Measurements from ENCODE around the gene ALK. TPM values are rescaled to one million over a fixed set of nuclear protein-coding genes. Genes with fewer than 3 reads are reported as not detected.

The ALK gene
- total RNA-seq, 1 donor from 2014 or later, result not detected

DNA sequence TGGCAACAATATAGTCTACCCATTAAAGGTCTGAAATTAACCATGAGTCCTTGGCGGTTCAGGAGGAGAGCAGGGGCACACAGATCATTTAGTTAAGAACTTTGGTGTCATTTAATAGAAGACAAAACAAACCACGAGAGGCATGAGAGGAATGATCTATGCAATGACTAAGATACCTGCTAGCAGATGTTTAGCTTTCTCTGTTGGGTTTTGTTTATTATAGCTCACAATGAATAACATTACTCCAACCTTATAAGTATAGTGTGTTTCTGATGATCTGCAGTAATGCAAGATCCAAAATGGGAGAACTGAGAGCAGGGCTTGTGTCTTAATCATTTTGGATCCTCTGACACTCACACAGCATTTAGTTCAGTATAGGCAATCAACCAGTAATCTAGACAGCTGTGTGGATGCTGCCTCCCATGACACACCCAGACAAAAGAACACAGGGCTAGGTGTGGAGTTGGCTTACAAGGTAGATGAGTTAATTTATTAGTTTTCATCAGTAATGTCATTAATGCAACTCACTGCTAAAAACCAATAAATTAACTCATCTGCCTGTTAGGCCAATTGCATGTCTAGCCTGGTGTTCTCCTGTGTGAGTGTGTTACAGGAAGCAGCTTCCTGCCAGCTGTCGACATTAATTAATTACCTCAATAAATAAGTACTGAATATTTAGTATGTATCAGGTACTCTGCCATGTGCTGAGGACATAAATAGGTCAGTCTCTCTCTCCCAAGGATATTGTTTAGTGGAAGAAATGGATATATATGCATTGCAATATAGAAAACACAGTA, 713.8 kb downstream of the ALK start:
- TF ChIP-seq, protein P1, sequence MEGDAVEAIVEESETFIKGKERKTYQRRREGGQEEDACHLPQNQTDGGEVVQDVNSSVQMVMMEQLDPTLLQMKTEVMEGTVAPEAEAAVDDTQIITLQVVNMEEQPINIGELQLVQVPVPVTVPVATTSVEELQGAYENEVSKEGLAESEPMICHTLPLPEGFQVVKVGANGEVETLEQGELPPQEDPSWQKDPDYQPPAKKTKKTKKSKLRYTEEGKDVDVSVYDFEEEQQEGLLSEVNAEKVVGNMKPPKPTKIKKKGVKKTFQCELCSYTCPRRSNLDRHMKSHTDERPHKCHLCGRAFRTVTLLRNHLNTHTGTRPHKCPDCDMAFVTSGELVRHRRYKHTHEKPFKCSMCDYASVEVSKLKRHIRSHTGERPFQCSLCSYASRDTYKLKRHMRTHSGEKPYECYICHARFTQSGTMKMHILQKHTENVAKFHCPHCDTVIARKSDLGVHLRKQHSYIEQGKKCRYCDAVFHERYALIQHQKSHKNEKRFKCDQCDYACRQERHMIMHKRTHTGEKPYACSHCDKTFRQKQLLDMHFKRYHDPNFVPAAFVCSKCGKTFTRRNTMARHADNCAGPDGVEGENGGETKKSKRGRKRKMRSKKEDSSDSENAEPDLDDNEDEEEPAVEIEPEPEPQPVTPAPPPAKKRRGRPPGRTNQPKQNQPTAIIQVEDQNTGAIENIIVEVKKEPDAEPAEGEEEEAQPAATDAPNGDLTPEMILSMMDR (IDR thresholded peaks at IDR 0.05; ENCODE audit: insufficient read depth, low read length, severe bottlenecking), result no peak
- DNase-seq (ENCODE audit: low read depth) (no peak), FAIRE-seq (no peak)
- no peak overlapping the region for H3K4me3 ChIP-seq (ENCODE audit: low read depth, low read length)
- peaks cover 7% of the 10 kb centered on the region for H3K36me3 ChIP-seq (ENCODE audit: control insufficient read depth, insufficient read depth, low read length)
- H3K27me3 ChIP-seq (ENCODE audit: control insufficient read depth, insufficient read depth, low read length), result no peaks in the 10 kb centered on the region

DNA sequence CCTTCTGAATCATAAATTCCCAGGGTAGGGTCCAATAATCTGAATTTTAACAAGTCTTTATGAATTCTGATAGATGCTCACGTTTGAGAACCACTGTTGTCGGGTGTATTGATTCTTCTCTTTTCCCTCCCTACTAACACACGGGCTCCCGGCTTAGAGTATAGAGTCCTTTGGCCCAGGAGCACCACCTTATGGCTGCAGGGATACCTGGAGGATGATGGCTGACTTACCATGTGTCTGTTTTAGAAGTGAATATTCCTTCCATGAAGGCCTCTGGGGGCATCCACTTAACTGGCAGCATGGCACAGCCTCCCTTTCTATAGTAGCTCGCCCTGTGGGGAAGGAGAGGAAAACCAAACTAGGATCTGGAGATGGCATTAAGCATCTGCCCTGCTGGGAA, 714.4 kb downstream of the ALK start:
- Histone ChIP-seq H3K36me3 (ENCODE audit: control insufficient read depth, insufficient read depth, low read length) (peaks cover 7% of the 10 kb centered on the region), H3K4me3 (ENCODE audit: low read depth, low read length) (no peak overlapping the region), H3K27me3 (ENCODE audit: control insufficient read depth, insufficient read depth, low read length) (no peaks in the 10 kb centered on the region)
- FAIRE-seq, result peak; percentile 43
- TF ChIP-seq, protein P1 (IDR thresholded peaks at IDR 0.05; ENCODE audit: insufficient read depth, low read length, severe bottlenecking), result no peak
- DNase-seq (ENCODE audit: low read depth), result no peak

DNA sequence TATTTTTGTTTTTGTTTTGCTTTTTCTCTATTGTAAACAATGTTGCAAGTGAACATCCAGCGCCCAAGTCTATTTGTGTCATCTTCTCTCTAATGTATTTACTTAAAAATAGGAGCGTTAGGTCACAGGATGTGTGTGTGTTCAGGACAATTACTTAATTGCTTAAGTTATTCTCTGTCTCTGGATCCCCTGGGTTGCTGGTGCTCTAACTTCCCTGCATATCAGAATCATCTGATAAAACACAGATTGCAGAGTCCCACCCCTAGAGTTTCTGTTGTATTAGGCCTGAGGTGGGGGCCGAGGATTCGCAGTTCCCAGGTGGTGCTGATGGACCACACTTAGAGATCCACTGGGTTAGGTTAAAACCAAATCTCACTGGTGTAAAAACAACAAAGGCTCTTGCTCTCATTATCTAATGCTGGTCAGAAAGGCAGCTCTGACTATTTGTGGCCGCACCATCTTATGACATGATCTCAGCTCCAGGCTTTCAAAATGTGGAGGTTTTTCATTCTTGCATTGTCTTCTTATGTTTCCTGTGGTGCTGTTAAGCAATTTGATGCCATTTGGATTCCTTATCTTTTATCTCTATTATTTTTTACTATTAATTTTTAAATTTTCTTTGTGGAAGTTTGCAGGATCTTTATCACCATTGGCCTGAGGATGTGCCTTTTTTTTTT, 718.4 kb downstream of the ALK start:
- no peaks in the 10 kb centered on the region for H3K27me3 ChIP-seq (ENCODE audit: control insufficient read depth, insufficient read depth, low read length)
- TF ChIP-seq, protein P1 (IDR thresholded peaks at IDR 0.05; ENCODE audit: insufficient read depth, low read length, severe bottlenecking), result no peak
- no peak overlapping the region for H3K4me3 ChIP-seq (ENCODE audit: low read depth, low read length)
- FAIRE-seq (no peak), DNase-seq (ENCODE audit: low read depth) (no peak)
- H3K36me3 ChIP-seq (ENCODE audit: control insufficient read depth, insufficient read depth, low read length), result peaks cover 4% of the 10 kb centered on the region

DNA sequence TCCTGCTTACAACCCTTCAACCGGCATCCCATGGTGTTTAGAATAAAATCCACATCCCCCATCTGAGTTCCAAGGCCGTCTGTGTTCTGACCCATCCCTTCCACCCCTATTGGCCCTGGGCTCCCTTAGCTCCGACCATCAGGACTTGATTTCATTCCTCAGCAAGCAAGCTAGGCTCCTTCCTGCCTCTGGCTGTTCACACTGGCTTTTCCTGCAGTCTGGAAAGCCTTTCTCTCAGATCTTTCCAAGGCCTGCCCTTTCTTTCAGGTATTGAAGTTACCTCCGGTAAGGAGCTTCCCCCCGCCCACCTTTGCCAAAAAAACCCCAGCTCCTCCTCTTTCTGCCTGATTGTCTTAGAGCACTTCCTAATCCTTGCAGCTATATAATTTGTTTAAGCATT, 719.4 kb downstream of the ALK start:
- H3K27me3 ChIP-seq (ENCODE audit: control insufficient read depth, insufficient read depth, low read length), result no peaks in the 10 kb centered on the region
- FAIRE-seq (no peak), DNase-seq (ENCODE audit: low read depth) (no peak)
- TF ChIP-seq, protein P1 (IDR thresholded peaks at IDR 0.05; ENCODE audit: insufficient read depth, low read length, severe bottlenecking), result no peak
- H3K36me3 ChIP-seq (ENCODE audit: control insufficient read depth, insufficient read depth, low read length), result peaks cover 8% of the 10 kb centered on the region
- H3K4me3 ChIP-seq (ENCODE audit: low read depth, low read length), result no peak overlapping the region

DNA sequence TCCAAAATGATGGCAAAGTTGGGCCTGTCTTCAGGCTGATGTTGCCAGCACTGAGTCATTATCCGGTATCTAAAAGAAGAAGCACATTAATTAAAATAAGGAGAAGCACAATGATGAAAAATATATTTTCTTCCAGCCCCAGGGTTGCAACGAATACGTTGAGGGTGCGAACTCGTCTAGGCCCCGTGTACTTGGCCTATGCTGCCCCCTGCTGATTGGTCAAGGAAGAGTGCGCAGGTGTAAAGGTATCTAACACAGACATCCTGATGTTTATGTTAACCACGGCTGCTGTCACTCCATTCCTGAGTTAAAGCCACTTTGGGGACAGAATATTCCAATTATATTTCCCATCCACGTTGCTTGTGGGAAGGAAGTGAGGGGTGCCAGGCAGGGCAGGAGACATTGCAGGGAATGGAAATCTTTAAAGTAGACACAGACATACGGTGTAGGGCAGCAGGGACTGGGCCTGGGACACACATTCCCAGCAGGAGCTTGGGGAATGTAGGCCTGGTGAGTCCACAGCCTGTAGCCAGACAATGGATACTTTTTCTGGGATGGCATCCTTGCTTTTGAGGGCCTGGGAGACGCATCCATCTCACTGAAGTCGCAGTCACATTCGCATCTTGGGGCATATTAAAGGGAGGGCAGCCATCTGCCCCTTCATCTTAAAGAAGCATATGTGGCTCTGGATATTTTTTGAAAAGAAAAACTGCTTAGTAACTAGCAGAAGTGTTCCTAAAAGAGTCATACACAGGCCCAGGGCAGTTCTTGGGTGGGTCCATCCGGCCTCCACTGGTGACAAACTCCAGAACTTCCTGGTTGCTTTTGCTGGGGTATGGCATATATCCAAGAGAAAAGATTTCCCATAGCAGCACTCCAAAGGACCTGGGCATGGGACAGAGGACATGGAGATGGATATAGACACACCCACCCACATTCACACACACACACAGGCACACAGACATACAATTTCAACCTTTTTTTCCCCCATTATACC, 724.3 kb downstream of the ALK start:
- TF ChIP-seq, protein P1 (IDR thresholded peaks at IDR 0.05; ENCODE audit: insufficient read depth, low read length, severe bottlenecking), result peak; percentile 79
- DNase-seq (ENCODE audit: low read depth) (peak; percentile 48), FAIRE-seq (no peak)
- no peaks in the 10 kb centered on the region for H3K27me3 ChIP-seq (ENCODE audit: control insufficient read depth, insufficient read depth, low read length)
- H3K36me3 ChIP-seq (ENCODE audit: control insufficient read depth, insufficient read depth, low read length), result peaks cover 3% of the 10 kb centered on the region
- no peak overlapping the region for H3K4me3 ChIP-seq (ENCODE audit: low read depth, low read length)
